Neural cell (in vitro differentiated cells): ENCODE data around the gene FLT3.

ENCODE experiments used
- CTCF ChIP-seq: fragments of 450-650 bp; IDR thresholded peaks from 2 replicates; pipeline ENCODE4 v1.5.1; 2014; ENCODE audit warnings: antibody characterized with exemption, mild to moderate bottlenecking, moderate library complexity; ENCODE audit not compliant: poor library complexity, severe bottlenecking
- EP300 ChIP-seq: fragments of 450-650 bp; conservative IDR thresholded peaks from 2 replicates; pipeline ENCODE4 v1.6.1; 2014; ENCODE audit warnings: antibody characterized with exemption, mild to moderate bottlenecking, moderate library complexity; ENCODE audit not compliant: poor library complexity, severe bottlenecking
- EZH2 ChIP-seq: fragments of 200-600, 300-800 bp; shearing (Covaris generic), sonication (generic); IDR thresholded peaks from 2 replicates; pipeline ENCODE4 v1.6.1; 2014; ENCODE audit warnings: antibody characterized with exemption, low read length, borderline replicate concordance, mild to moderate bottlenecking; ENCODE audit not compliant: insufficient read depth, poor library complexity, severe bottlenecking
- MXI1 ChIP-seq: fragments of 450-650 bp; conservative IDR thresholded peaks from 2 replicates; pipeline ENCODE4 v1.6.1; 2014; ENCODE audit warnings: antibody characterized with exemption, mild to moderate bottlenecking; ENCODE audit not compliant: poor library complexity, severe bottlenecking
- POLR2AphosphoS5 ChIP-seq: IDR thresholded peaks from 2 replicates; pipeline ENCODE4 v1.6.1; 2012
- RAD21 ChIP-seq: fragments of 450-650 bp; conservative IDR thresholded peaks from 2 replicates; pipeline ENCODE4 v1.6.1; 2014; ENCODE audit warnings: antibody characterized with exemption, mild to moderate bottlenecking, moderate library complexity
- REST ChIP-seq: IDR thresholded peaks from 2 replicates; pipeline ENCODE4 v1.6.1; 2012; ENCODE audit warnings: borderline replicate concordance
- SMC3 ChIP-seq: fragments of 450-650 bp; conservative IDR thresholded peaks from 2 replicates; pipeline ENCODE4 v1.6.1; 2014; ENCODE audit warnings: antibody characterized with exemption, mild to moderate bottlenecking, moderate library complexity; ENCODE audit not compliant: poor library complexity

- TF ChIP-seq CTCF (no peak), MXI1 (no peak), POLR2AphosphoS5 (no peak), SMC3 (no peak), EZH2 (no peak), RAD21 (no peak), REST (no peak), EP300 (no peak)
Observed at GRCh38 chr13:28049880-28050875, 50.2 kb downstream of the FLT3 start.
